Skeletal muscle tissue (tissue), 4 donors: Measurements from ENCODE around the gene SERPINI1. TPM values are rescaled to one million over a fixed set of nuclear protein-coding genes. Genes with fewer than 3 reads are reported as not detected.

Source experiments
- H3K27ac ChIP-seq: one replicate; pipeline ENCODE4 v1.7.0; 2013; ENCODE audit warnings: mild to moderate bottlenecking, low read depth, low read length, inconsistent platforms
- H3K27me3 ChIP-seq, 3 donors: one replicate each; pipeline ENCODE4 v1.7.0; 2013; ENCODE audit warnings: low read length in 3 of 3; ENCODE audit not compliant: control insufficient read depth in 3 of 3, insufficient read depth in 3 of 3
- H3K36me3 ChIP-seq, 3 donors: one replicate each; pipeline ENCODE4 v1.7.0; 2013; ENCODE audit warnings: low read length in 3 of 3; ENCODE audit not compliant: control insufficient read depth in 3 of 3, insufficient read depth in 3 of 3
- H3K4me1 ChIP-seq, 3 donors: one replicate each; pipeline ENCODE4 v1.7.0; 2013; ENCODE audit warnings: low read length in 3 of 3, mild to moderate bottlenecking in 3 of 3; ENCODE audit not compliant: control insufficient read depth in 3 of 3, insufficient read depth in 3 of 3
- H3K4me3 ChIP-seq, 3 donors: one replicate each; pipeline ENCODE4 v1.7.0; 2013; ENCODE audit warnings: low read length in 3 of 3
- H3K9ac ChIP-seq, 3 donors: one replicate each; pipeline ENCODE4 v1.7.0; 2013; ENCODE audit warnings: low read length in 3 of 3, mild to moderate bottlenecking in 3 of 3, moderate library complexity in 2 of 3, low read depth in 1 of 3
- H3K9me3 ChIP-seq, 3 donors: one replicate each; pipeline ENCODE4 v1.7.0; 2013; ENCODE audit warnings: low read length in 3 of 3; ENCODE audit not compliant: control insufficient read depth in 3 of 3
- total RNA-seq: library from RNA; depleted of rRNA; stranded (reverse); fragments of >200 nt; gene quantifications from one replicate; pipeline ENCODE4 v1.2.3, GENCODE V29; 2014
- donor health status: Osteomylitis.

The SERPINI1 gene
- total RNA-seq, 1 donor from 2014 or later, result 17.7 TPM

DNA sequence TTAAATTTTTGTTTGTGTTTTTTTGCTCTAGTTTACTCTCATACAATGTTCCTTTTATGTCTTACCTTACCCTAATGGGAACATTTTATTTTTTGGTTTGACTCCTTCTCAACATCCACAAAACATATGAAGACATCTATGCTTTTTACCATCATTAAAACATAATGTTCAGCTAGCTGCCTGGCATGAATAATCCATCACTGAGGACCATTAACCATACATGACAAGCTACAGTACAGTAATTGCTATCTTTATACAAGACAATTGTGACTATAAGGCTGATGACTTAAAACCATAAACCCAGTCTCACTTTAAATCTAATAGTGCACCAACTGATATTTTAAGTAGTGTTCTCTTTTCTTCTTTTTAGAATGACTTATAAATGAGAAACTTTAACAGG lies 13.7 kb downstream of the SERPINI1 start:
- Histone ChIP-seq H3K27ac (no peak overlapping the region), H3K9ac (no peak overlapping the region), H3K27me3 (no peaks in the 10 kb centered on the region), H3K36me3 (no peaks in the 10 kb centered on the region), H3K9me3 (no peaks in the 10 kb centered on the region), H3K4me1 (no peaks in the 10 kb centered on the region), H3K4me3 (no peak overlapping the region)

DNA sequence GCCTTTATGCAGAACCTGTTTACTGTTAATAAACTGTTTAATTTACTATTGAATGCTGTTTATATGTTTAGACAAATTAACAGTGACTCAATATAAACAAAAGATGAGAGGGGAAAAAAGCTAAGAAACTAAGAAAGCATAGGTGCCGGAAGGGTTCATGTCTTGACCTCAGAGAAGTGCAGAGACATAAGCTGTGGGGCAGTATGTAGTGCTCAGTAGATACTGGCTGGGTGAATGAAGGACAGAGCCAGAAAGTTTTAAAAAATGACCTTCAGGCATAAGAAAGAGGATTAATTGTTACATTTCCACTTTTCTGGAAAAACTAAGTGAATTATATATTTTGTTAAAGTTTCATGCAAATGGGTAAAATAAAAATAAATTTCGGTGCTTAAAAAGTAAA lies 14.2 kb downstream of the SERPINI1 start:
- no peak overlapping the region for H3K27ac ChIP-seq
- H3K36me3 ChIP-seq, result no peaks in the 10 kb centered on the region
- H3K4me1 ChIP-seq, result no peaks in the 10 kb centered on the region
- no peak overlapping the region for H3K4me3 ChIP-seq
- H3K27me3 ChIP-seq, result no peaks in the 10 kb centered on the region
- H3K9me3 ChIP-seq, result no peaks in the 10 kb centered on the region
- no peak overlapping the region for H3K9ac ChIP-seq

DNA sequence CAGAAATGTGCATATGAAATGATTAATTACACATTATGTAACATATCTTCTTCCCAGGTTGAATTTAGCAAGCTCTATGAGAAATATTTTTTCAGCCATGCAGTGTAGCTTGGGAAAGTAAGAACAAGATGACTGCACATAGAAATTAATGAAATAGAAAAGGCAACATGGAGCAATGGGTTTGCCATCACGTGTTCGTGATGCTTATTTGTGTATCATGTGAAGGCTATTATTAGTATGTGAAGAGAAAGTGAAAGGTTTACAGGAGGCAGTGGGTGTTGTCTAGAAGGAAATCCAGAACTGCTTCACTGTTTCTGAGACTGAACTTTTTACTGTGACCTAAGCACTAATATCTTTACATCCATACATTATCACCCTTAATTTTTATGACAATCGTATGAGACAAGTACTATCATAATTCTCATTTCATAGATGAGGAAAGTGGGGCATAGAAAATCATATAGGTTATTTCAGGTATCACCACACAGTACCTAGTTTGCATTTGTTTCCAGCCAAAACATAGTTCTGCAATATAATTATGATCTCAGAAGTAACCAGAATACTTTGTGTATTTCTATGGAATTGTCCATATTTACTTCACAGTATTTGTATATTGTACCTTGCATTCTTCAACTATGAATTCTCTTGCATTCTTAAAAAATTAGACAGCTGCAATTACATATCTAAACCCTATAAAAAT lies 14.9 kb downstream of the SERPINI1 start:
- Histone ChIP-seq H3K9me3 (no peaks in the 10 kb centered on the region), H3K4me3 (peak overlapping the region in 1 of 3 donors; percentile 24), H3K9ac (no peak overlapping the region), H3K4me1 (no peaks in the 10 kb centered on the region), H3K27me3 (no peaks in the 10 kb centered on the region), H3K36me3 (no peaks in the 10 kb centered on the region), H3K27ac (no peak overlapping the region)

GRCh38 chr3:167754049-167754448 lies 18.5 kb downstream of the SERPINI1 start:
- Histone ChIP-seq H3K27me3 (no peaks in the 10 kb centered on the region), H3K4me1 (no peaks in the 10 kb centered on the region), H3K4me3 (no peak overlapping the region), H3K27ac (no peak overlapping the region), H3K9ac (no peak overlapping the region), H3K9me3 (no peaks in the 10 kb centered on the region), H3K36me3 (no peaks in the 10 kb centered on the region)

DNA sequence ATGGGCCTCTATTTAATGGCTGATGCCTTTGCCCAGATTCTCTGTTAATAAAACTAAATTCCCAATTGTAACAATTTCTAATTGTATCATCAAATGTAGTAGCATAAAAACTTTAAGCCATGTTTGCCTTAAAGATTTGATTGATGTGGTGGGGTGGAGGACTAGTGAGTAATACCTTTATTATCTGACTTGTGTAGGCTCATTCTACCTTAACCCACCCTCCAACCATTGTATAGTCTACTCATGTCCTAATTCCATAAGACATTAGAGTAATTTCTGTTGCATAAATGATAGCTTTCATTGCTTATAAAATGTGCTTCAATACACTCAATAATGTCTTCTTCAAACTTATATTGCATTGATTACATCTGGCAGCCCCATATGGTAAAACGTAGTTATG lies 25.8 kb downstream of the SERPINI1 start:
- Histone ChIP-seq H3K9ac (no peak overlapping the region), H3K36me3 (no peaks in the 10 kb centered on the region), H3K27me3 (no peaks in the 10 kb centered on the region), H3K4me1 (no peaks in the 10 kb centered on the region), H3K27ac (no peak overlapping the region), H3K9me3 (no peaks in the 10 kb centered on the region), H3K4me3 (no peak overlapping the region)

DNA sequence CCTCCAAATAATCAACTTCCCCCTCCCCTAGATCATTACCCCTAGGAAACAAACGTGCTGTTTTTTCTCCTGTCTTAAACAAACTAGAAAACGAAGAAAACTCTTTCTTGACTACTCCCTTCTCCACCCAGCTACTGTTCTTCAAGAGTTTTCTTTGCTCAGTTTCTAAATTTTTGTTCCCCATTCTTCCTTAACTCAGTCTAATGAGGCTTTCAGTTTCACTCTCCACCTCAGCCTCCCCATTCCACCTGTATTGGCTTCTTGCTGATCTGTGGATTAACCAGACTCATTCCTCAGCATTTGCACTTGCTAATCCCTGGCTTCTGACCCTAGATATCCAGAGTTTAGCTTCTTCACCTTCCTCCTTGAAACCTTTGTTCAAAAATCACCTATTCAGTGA lies 26.8 kb downstream of the SERPINI1 start:
- H3K4me3 ChIP-seq, result no peak overlapping the region
- no peaks in the 10 kb centered on the region for H3K27me3 ChIP-seq
- H3K9me3 ChIP-seq, result no peaks in the 10 kb centered on the region
- no peaks in the 10 kb centered on the region for H3K4me1 ChIP-seq
- H3K27ac ChIP-seq, result no peak overlapping the region
- no peaks in the 10 kb centered on the region for H3K36me3 ChIP-seq
- H3K9ac ChIP-seq, result no peak overlapping the region

- Histone ChIP-seq H3K36me3 (no peaks in the 10 kb centered on the region), H3K4me3 (no peak overlapping the region), H3K27me3 (no peaks in the 10 kb centered on the region), H3K27ac (no peak overlapping the region), H3K4me1 (no peaks in the 10 kb centered on the region), H3K9ac (no peak overlapping the region), H3K9me3 (no peaks in the 10 kb centered on the region)
These were observed 37.5 kb downstream of the SERPINI1 start for GRCh38 chr3:167772992-167773391.

- Histone ChIP-seq H3K4me1 (no peaks in the 10 kb centered on the region), H3K9ac (peak overlapping the region in 1 of 3 donors; percentile 40), H3K36me3 (no peaks in the 10 kb centered on the region), H3K4me3 (no peak overlapping the region), H3K27me3 (no peaks in the 10 kb centered on the region), H3K27ac (no peak overlapping the region), H3K9me3 (no peaks in the 10 kb centered on the region)
These were observed 38.1 kb downstream of the SERPINI1 start for GRCh38 chr3:167773584-167773983.

DNA sequence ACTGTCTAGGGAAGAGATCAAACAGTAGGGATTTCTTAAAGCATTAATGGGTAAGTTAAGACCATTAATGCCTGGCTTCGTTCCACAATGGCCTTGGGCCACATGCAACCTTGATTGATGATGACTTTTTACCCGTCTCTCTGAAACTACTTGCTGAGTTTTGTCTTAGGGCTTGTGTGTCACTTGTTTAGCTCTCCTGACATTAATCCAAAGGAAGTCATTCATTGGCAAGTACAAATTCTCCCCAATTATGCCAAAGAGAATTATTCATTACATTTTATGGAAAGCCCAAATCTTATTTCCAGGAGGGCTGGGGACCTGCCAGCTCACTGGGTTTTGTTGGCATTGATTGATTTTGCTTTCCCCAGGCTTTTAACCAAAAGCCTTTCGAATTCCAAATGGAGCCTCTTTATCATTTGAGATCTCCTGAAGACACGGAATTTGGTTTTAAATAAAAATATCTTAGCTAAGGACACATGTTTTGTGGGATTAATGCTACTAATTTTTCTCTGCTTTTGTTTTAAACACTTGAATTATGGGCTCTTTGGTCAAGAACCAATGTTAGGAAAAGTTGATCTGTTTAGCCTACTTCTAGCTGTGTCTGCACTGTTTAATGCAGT lies 40.7 kb downstream of the SERPINI1 start:
- H3K4me3 ChIP-seq, result no peak overlapping the region
- H3K4me1 ChIP-seq, result no peaks in the 10 kb centered on the region
- no peak overlapping the region for H3K27ac ChIP-seq
- no peaks in the 10 kb centered on the region for H3K9me3 ChIP-seq
- no peaks in the 10 kb centered on the region for H3K36me3 ChIP-seq
- no peaks in the 10 kb centered on the region for H3K27me3 ChIP-seq
- H3K9ac ChIP-seq, result no peak overlapping the region

- Histone ChIP-seq H3K4me1 (no peaks in the 10 kb centered on the region), H3K27me3 (no peaks in the 10 kb centered on the region), H3K36me3 (no peaks in the 10 kb centered on the region), H3K4me3 (no peak overlapping the region), H3K27ac (no peak overlapping the region), H3K9me3 (no peaks in the 10 kb centered on the region), H3K9ac (no peak overlapping the region)
These were observed 41.8 kb downstream of the SERPINI1 start for GRCh38 chr3:167777356-167777755.
